Measurements from ENCODE around the gene RPTOR.
A peak's percentile ranks its signal among the peaks of the same experiment; 100 is the strongest.

Gene RPTOR

GRCh38 chr17:80883831-80884735 is 339.4 kb downstream of the RPTOR start:
- ATAC-seq: no peak
- Mint-ChIP-seq H3K4me3 (no peak overlapping the region), H3K4me1 (peaks cover 38% of the 10 kb centered on the region), H3K27ac (no peak overlapping the region), H3K9me3 (no peaks in the 10 kb centered on the region), H3K36me3 (peaks cover 59% of the 10 kb centered on the region)
- DNase-seq (ENCODE audit: low spot score in 2 of 2): no peak

- H3K4me3 Mint-ChIP-seq: no peak overlapping the region
- no peaks in the 10 kb centered on the region for H3K9me3 Mint-ChIP-seq
- ATAC-seq (no peak), DNase-seq (ENCODE audit: low spot score in 2 of 2) (no peak)
- no peak overlapping the region for H3K27ac Mint-ChIP-seq
- H3K36me3 Mint-ChIP-seq: peaks cover 60% of the 10 kb centered on the region
- H3K4me1 Mint-ChIP-seq: peaks cover 37% of the 10 kb centered on the region
Measured at GRCh38 chr17:80884811-80885210, 340.2 kb downstream of the RPTOR start.

GRCh38 chr17:80885947-80886582 is 341.4 kb downstream of the RPTOR start:
- H3K4me3 Mint-ChIP-seq: no peak overlapping the region
- ATAC-seq: no peak
- H3K9me3 Mint-ChIP-seq: no peaks in the 10 kb centered on the region
- H3K36me3 Mint-ChIP-seq: peaks cover 64% of the 10 kb centered on the region
- H3K27ac Mint-ChIP-seq: peak overlapping the region; percentile 50
- peaks cover 48% of the 10 kb centered on the region for H3K4me1 Mint-ChIP-seq
- DNase-seq (ENCODE audit: low spot score in 2 of 2): no peak

- peak overlapping the region; percentile 76 for H3K27ac Mint-ChIP-seq
- ATAC-seq (no peak), DNase-seq (ENCODE audit: low spot score in 2 of 2) (no peak)
- H3K4me1 Mint-ChIP-seq: peaks cover 54% of the 10 kb centered on the region
- no peak overlapping the region for H3K4me3 Mint-ChIP-seq
- no peaks in the 10 kb centered on the region for H3K9me3 Mint-ChIP-seq
- peaks cover 64% of the 10 kb centered on the region for H3K36me3 Mint-ChIP-seq
Measured at GRCh38 chr17:80886641-80887573, 342.3 kb downstream of the RPTOR start.

- ATAC-seq (no peak), DNase-seq (ENCODE audit: low spot score in 2 of 2) (no peak)
- H3K4me3 Mint-ChIP-seq: peak overlapping the region; percentile 66
- H3K36me3 Mint-ChIP-seq: peaks cover 64% of the 10 kb centered on the region
- H3K9me3 Mint-ChIP-seq: no peaks in the 10 kb centered on the region
- H3K4me1 Mint-ChIP-seq: peaks cover 54% of the 10 kb centered on the region
- H3K27ac Mint-ChIP-seq: peak overlapping the region; percentile 97
Measured at GRCh38 chr17:80887639-80888175, 343.1 kb downstream of the RPTOR start.

GRCh38 chr17:80888276-80889160 is 343.9 kb downstream of the RPTOR start:
- Mint-ChIP-seq H3K4me1 (peaks cover 60% of the 10 kb centered on the region), H3K4me3 (peak overlapping the region; percentile 66), H3K9me3 (no peaks in the 10 kb centered on the region), H3K27ac (peak overlapping the region; percentile 97), H3K36me3 (peaks cover 66% of the 10 kb centered on the region)
- ATAC-seq: no peak
- DNase-seq (ENCODE audit: low spot score in 2 of 2): no peak

GRCh38 chr17:80889231-80890195 is 344.9 kb downstream of the RPTOR start:
- Mint-ChIP-seq H3K27ac (peak overlapping the region; percentile 97), H3K4me1 (peaks cover 70% of the 10 kb centered on the region), H3K4me3 (peak overlapping the region; percentile 66), H3K9me3 (no peaks in the 10 kb centered on the region), H3K36me3 (peaks cover 76% of the 10 kb centered on the region)
- DNase-seq (ENCODE audit: low spot score in 2 of 2) (no peak), ATAC-seq (no peak)

GRCh38 chr17:80890196-80890920 is 345.7 kb downstream of the RPTOR start:
- Mint-ChIP-seq H3K4me3 (peak overlapping the region; percentile 66), H3K36me3 (peaks cover 84% of the 10 kb centered on the region)

GRCh38 chr17:80890921-80891396 is 346.3 kb downstream of the RPTOR start:
- Mint-ChIP-seq H3K27ac (peak overlapping the region; percentile 97), H3K4me1 (peaks cover 85% of the 10 kb centered on the region), H3K9me3 (no peaks in the 10 kb centered on the region), H3K36me3 (peaks cover 84% of the 10 kb centered on the region), H3K4me3 (peak overlapping the region; percentile 66)
- DNase-seq (ENCODE audit: low spot score in 2 of 2) (no peak), ATAC-seq (peak; percentile 1)

More at GRCh38 chr17:80890196-80890920, 345.7 kb downstream of the RPTOR start:
- peak overlapping the region; percentile 97 for H3K27ac Mint-ChIP-seq
- H3K9me3 Mint-ChIP-seq: no peaks in the 10 kb centered on the region
- peaks cover 79% of the 10 kb centered on the region for H3K4me1 Mint-ChIP-seq
- ATAC-seq: no peak
- no peak for DNase-seq (ENCODE audit: low spot score in 2 of 2)

GRCh38 chr17:80891397-80892018 is 346.9 kb downstream of the RPTOR start:
- peak overlapping the region; percentile 66 for H3K4me3 Mint-ChIP-seq
- peak; percentile 63 to 91 for DNase-seq (ENCODE audit: low spot score in 2 of 2)
- no peaks in the 10 kb centered on the region for H3K9me3 Mint-ChIP-seq
- peak; percentile 75 for ATAC-seq
- peaks cover 84% of the 10 kb centered on the region for H3K36me3 Mint-ChIP-seq
- H3K4me1 Mint-ChIP-seq: peaks cover 87% of the 10 kb centered on the region
- peak overlapping the region; percentile 97 for H3K27ac Mint-ChIP-seq

- Mint-ChIP-seq H3K27ac (peak overlapping the region; percentile 97), H3K4me3 (peak overlapping the region; percentile 66), H3K9me3 (no peaks in the 10 kb centered on the region), H3K4me1 (peaks cover 86% of the 10 kb centered on the region), H3K36me3 (peaks cover 87% of the 10 kb centered on the region)
- peak; percentile 89 for ATAC-seq
- peak; percentile 74 to 93 for DNase-seq (ENCODE audit: low spot score in 2 of 2)
Measured at GRCh38 chr17:80892019-80892855, 347.6 kb downstream of the RPTOR start.

Measured in stimulated activated effector memory CD8-positive, alpha-beta T cell treated with anti-CD3 and anti-CD28 coated beads, Interleukin-12 subunit alpha, Interleukin-12 subunit beta, amount 100 ng/mL, for 72 hours (primary cell).